Measurements from ENCODE around the gene ATP10B.

DNA sequence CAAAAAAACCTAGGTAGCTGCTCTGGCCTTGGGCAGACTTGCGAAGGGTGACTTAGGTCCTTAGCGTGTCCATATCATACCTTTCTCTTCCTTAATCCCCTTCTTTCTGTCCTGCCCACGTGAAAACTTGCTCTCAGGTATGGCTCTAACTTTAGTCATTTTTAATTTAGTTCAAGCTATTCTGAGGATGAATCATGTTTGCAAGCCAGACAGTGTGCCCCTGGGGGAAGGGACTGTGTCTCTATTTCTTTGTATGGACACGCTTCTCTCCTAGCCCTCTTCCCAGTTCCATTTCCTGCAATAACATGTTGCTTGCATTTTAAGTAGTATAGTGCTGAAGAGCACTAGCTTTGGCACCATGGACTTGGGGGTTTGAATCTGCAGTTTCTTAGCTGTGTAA is 309.7 kb downstream of the ATP10B start:
- TF ChIP-seq CTCF (conservative IDR thresholded peaks at IDR 0.05): no peak
- TF ChIP-seq ZFX (IDR thresholded peaks at IDR 0.05): no peak
